Endothelial cell of coronary artery (primary cell): ENCODE results near the gene DIPK2B. TPM values are rescaled to one million over a fixed set of nuclear protein-coding genes. Genes with fewer than 3 reads are reported as not detected.

ENCODE experiments used
- total RNA-seq: library from RNA; depleted of rRNA; stranded (reverse); fragments of >200 nt; gene quantifications from 2 replicates; pipeline ENCODE4 v1.2.3, GENCODE V29; 2014

Gene DIPK2B
- 8.0 and 9.1 TPM in 2 replicates for total RNA-seq

GRCh38 chrX:45200741-45201234 is at the start of gene DIPK2B:
DIPK2B (minus strand) TSS chrX:45200876; CDS start chrX:45200826, 50 bp downstream.

